Epithelial cell of prostate (primary cell): ENCODE measurements around the gene SLC4A1.

Experiments used
- DNase-seq: peaks from one replicate; pipeline ENCODE4 v3.0.0-alpha.2; 2011; ENCODE audit warnings: low read depth, low spot score
- H3K27ac ChIP-seq: fragments of 450-650 bp; 2 replicates; pipeline ENCODE4 v1.5.1; 2017; ENCODE audit warnings: mild to moderate bottlenecking

Gene SLC4A1

DNA sequence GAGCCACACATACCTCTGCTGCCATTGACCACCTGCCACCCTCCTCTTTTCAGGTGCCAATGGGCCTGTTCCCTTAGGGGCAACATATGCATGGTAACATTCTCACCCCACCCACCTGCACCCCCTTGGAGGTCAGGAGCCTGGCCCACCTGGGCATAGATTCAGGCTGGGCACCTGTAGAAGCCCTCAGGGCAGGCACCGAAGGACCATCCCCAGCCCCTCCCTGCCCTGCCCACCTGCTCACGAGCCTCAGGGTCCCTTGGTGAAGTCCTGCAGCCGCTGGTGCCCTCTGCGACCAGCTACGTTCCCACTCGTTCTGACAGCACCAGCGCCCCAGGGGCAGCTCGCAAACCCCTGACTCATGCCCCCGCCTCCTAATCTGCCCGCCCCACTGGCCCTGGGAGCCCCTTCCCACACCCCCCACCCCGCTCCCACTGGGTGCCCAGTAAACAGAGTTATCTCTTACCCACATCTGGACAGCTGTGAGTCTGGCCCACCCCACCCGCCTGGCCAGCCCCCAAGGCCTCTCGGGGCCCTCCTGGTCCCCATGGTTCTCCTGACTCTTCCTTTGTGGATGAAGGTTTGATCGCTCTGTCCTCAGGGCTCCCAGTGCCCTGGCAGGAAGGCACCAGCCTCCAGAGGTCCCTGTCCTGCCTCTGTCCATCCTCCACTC lies at the start of gene SLC4A1:
Gene SLC4A1 (minus strand): TSS at position 318 of the 673 bp plus-strand sequence. CDS start 5,269 bp downstream, outside the sequence.
- DNase-seq, result no peak

DNA sequence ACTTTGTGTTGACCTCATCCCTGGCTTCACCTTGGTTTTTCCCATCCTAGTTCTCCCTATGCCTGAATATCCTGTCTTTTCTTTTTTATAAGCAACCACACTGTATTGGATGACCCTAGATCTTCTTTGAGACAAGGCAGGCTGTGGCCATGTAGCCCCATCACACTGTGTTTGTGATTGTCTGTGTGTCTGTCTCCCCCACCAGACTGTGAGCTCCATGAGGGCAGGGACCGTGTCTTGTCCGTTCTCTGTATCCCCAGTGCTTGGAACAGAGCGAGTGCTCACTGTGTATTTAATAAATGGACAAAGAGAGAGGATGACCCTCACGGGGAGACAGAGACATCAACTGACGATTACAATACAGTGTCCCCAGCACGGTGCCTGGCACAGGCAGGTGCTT lies 49.6 kb upstream of the SLC4A1 start:
- H3K27ac ChIP-seq, result no peak overlapping the region
- no peak for DNase-seq

More for the DNA sequence above, at the start of gene SLC4A1:
- H3K27ac ChIP-seq, result no peak within 1 kb of the TSS

DNA sequence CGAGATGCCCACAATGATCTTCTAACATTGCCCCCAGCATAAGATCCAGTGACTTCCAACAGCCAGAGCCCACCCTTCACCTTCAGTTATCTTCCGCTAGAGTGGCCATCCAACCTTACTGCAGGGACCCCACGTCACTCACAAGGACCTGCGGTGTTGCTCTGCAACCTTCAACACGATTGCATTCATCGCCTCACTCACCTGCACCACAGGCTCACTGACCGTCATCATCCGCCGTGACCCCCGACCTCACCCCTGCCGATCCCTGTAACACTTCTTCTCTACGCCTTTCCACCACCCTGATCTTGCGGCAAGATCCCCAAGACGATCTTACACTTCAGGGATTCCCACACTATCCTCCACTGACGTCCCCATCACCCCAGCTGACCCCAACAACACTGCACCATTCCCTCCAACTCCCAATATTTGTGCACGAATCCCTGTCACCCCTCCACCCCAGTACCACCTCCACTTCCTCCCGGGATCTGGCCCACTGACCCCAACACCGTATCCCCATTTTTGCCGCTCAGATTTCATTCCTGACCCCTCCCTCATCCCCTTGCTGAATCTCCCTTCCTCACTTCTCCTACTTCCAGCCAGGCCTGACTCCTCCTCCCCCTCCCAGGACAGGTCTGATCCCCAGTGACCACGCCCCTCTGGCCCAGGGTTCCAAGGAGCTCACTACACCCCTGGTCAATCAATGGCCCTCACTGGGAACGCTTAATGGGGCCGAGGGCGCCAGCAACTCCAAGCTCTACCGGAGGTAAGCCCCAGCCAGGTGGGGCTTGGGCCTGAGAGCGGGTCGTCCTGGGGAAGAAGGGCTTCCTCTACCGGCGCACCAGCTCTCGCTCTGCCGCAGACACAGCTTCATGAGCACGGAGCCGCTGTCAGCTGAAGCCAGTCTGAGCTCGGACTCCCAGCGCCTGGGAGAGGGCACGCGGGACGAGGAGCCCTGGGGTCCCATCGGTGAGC lies 48.1 kb upstream of the SLC4A1 start:
- H3K27ac ChIP-seq, result no peak overlapping the region

DNA sequence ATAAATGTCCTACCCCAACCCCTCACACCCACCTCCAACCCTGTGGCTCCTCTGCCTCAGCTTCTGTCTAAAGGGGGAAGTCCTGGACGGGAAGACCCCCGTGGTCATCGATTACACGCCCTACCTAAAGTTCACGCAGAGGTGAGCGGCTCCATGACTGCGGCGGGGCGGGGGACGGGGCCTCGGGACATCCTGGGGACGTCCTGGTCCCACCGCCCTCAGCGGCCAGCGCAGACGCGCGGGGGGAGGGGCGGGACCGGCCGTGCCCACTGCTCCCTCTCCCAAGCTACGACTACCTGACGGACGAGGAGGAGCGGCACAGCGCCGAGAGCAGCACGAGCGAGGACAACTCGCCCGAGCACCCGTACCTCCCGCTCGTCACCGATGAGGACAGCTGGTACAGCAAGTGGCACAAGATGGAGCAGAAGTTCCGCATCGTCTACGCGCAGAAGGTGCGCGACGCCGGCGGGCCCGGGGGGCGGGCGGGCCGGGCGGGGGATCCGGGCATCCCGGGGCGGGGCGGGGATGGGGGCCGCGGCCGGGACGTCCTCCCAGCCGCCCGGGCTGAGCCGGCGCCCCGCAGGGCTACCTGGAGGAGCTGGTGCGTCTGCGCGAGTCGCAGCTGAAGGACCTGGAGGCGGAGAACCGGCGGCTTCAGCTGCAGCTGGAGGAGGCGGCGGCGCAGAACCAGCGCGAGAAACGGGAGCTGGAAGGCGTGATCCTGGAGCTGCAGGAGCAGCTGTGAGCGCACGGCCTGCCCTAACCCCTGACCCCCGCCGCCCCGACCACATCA lies 47.1 kb upstream of the SLC4A1 start:
- no peak overlapping the region for H3K27ac ChIP-seq
- DNase-seq, result no peak

More for the DNA sequence above, 48.1 kb upstream of the SLC4A1 start:
- DNase-seq, result no peak

DNA sequence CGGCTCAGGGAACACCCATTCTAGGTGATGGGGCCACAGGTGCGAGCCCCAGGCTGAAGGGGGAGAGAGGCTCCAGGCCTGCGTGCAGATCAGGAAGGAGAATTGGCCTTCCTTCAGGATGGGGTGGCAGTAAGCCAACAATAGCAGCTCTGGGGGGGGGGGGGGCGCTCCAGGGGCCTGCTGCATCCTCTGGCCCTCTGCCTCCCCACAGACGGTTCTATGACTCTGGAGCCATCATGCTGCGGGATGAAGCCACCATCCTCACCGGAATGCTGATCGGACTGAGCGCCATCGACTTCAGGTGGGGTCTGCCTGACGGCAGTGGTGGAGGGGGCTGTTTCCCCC lies 46.6 kb upstream of the SLC4A1 start:
- no peak for DNase-seq
- no peak overlapping the region for H3K27ac ChIP-seq

DNA sequence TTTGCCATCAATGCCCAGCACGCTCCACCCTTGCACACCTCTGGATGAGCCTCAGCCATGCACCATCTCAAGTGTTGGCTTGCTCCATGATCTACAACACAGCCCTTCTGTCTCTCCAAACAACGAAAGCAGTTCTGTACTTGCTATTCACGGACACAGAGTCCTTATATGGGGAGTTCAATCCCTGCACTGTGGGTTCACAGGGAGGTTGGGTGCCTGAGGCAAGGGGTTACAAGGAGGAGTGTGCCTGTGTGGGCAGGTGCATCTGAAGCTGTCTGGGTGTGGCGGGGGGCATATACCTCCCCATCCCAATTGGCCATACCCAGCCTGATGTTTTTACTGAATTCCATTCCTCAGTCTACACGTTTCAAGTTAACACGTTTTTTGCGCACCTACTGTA lies 46.1 kb upstream of the SLC4A1 start:
- DNase-seq, result no peak
- no peak overlapping the region for H3K27ac ChIP-seq

DNA sequence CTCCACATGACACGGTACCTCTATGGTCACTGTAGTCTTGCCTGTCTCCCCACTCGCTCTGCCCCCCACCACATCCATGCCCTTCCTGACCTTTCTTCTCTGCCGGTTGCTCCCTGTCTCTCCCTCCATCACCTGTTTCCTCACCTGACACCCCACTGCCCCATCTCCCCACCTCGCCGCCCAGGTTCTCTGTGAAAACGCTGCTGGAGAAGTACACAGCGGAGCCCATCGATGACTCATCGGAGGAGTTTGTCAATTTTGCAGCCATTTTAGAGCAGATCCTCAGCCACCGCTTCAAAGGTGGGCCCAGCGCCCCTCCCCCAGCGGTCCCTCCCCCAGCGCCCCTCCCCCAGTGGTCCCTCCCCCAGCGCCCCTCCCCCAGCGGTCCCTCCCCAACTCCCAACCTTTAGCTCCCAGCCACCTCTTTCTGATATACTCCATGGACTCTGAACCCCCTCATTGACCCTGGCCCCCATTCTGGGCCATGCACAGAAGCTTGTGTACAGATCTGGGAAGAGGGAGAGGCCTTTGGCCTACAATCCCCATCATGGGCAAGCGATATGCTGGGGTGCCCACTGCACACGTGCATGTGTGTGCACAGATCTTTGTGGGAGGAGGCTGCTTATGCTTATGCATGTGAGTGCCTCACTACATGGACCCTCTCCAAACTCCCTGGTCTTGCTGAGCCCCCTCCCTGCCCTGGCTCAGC lies 44.6 kb upstream of the SLC4A1 start:
- H3K27ac ChIP-seq, result no peak overlapping the region
- no peak for DNase-seq

DNA sequence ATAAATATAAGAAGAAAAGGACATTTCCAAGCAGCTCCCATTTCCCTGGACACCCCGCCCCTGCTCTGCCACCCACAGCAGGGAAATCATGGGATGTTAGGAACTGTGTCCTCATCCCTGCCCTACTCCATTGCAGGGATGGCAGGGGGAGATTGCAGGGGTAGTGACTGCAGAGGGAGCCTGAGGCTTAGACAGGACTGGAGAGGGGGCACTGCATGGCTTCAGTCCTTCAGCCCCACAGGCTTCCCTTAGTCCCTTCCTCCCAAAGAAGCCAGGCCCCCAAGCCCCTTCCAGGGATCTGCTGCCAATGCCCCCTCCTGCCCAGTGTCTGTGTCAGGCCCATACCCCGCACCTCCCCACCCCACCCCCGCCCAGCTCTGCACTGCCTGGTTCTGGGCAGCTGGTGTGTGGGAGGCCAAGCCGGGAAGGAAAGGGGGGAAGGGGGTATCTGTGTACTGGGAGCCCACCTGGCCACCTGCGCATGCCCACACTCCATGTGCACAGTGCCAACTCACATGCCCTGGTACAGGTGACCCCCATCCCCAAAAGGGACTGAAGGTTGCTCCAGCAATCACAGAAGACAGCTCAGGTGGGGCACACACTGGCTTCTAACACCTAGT lies 43.7 kb upstream of the SLC4A1 start:
- no peak overlapping the region for H3K27ac ChIP-seq
- DNase-seq, result no peak

DNA sequence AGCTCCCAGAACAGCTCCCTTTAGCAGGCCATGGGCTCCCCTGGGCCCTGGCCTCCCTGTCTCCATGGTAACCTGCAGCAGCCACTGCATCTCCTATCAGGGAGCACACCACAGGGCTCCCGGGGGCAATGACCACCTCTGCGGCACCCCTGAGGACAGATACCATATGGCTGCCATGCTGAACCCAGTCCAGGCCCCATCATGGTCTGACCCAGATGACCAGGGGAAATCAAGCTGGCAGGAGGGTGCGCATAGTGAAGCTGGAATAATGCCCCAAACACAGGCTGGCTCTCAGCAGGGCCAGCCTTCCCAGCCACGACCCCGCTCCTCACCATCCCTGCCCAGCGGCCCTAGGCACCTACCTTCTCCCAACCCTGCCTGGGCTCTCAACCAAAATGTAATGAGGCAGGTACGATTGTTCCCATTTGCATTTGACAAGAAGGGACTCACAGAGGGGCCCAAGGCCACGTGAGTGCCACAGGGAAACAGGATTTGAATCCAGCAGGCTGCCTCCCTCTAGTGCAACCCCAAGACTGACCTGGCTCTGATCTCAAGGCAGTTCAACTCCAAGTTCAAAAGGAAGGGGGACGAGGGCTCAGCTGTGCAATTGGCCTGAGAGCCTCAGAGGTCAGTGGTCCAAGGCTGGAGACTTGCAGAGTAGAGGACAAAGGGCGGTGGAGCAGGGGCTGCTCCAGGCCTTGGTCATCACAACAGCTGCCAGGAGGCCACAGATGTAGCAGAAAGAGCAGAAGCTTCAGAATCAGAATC lies 42.9 kb upstream of the SLC4A1 start:
- no peak overlapping the region for H3K27ac ChIP-seq
- no peak for DNase-seq

DNA sequence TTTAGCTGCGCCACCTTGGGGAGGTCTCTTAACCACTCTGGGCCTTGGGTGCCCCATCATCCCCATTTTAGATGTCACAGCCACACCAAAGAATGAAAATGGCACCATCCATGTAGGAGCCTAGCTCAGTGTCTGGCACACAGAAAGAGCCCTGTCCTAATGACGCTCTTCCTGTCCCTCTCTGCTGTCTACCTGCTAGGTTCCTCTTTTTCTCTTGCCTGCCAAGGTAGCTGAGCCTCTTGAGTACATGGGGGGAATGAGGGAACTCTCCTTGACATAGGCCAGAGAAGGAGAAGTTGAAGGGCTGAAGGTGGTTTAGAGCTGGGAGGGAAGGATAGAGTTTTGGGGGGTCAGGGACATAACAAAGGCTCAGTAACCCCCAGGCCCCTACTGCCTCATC lies 42.3 kb upstream of the SLC4A1 start:
- H3K27ac ChIP-seq, result no peak overlapping the region
- no peak for DNase-seq

DNA sequence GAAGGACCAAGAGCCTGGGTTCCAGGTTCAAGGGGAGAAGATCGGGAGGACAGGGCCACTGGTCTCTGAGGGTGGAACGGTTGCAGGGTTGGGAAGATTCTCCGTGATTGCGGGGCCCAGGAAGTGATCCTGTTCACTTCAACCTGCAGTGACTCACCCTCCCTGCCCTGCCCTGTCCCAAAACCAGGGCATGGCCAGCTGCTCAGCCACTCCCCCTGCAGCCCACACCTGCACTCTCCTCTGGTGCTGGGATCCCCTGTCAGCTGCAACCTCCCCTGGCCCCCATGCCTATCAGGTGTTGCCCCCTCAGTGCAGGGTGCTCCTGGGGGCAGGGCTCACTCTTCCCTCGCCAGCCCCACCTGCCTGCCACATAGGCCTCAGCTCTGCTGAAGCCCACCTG lies 41.5 kb upstream of the SLC4A1 start:
- no peak for DNase-seq
- no peak overlapping the region for H3K27ac ChIP-seq

DNA sequence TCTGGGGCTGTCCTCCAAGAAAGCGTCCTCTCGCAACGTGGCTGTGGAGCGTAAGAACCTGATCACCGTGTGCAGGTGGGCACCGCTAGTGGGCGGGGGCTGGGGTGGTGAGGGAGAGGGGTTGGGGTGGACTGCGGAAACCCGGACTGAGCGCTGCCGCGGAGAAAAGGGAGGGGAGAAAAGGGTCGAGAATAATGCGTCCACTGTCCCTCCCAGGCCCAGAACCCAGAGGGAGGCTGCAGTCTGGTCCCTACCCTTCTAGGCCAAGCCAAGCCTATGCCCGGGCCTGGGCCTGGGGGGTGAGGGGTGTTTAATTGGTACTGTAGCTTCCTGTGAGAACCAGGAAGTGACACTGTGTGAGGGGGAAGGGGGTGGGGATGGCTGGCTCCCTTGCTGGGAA lies 40.9 kb upstream of the SLC4A1 start:
- no peak overlapping the region for H3K27ac ChIP-seq
- no peak for DNase-seq

DNA sequence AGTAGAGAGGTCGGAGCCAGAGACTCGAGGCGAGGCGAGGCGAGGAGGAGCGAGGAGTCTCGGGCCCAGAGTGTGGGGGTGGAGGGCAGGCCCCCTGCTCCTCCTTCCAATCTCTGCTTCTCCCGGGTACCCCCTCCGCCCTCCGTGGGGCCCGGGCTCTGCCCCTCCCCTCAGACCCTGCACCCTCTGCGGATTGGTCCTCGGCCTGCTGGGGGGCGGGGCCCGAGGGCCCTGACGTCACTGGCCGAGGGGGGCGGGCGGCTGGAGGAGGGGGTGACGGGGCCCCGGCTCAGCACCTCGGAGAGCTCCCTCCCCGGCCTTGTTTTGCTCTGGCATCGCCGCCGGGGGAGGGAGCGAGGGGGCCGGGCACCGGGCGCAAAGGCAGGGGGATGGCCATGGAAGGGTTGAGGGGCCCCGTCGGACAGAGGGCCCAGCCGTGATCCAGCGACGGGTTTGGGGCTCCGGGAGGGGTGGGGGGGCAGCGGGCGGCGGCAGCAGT lies 40.4 kb upstream of the SLC4A1 start, which contains the start of gene RUNDC3A:
Gene RUNDC3A (plus strand): TSS at position 282 of the 499 bp plus-strand sequence. CDS start 232 bp downstream, outside the sequence.
- no peak within 1 kb of the TSS for H3K27ac ChIP-seq
- DNase-seq, result no peak

DNA sequence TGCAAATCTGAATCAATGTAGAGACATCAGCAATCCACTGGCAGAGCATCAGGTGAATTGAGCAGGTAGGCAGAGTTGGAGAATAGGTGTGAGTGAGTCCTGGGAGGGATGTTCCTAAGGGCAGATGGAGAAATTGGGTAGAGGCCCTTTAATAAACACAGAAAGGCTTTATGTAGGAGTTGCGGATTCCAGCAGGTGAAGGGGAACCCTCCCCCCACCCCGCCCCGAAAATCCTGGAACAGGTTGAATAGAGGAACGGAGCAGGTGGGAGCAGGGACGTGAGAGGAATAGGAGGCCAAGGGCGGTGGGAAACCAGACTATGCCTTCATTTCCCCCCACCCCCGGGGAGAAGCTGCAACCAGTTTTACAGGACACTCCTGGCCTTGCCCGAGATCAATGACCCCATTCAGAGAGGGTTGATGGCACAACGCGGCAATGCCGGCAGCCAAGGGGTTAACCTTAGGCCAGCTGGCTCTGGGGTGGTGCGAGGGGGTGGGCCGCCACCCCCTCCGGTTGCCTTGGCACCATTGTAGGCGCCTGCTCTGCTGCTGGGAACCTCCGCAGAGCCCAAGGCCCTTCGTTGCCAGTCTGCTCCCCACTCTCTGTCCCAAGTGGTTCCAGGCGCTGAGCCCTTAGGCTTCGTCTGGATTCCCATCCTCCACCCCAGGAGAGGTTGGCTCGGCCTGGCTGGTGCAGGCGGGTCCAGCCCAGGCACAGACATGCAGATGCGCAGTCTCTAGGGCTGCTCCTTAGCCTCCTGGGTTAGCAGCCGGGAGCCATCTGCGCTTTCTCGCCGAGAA lies 39.7 kb upstream of the SLC4A1 start:
- H3K27ac ChIP-seq, result no peak overlapping the region

DNA sequence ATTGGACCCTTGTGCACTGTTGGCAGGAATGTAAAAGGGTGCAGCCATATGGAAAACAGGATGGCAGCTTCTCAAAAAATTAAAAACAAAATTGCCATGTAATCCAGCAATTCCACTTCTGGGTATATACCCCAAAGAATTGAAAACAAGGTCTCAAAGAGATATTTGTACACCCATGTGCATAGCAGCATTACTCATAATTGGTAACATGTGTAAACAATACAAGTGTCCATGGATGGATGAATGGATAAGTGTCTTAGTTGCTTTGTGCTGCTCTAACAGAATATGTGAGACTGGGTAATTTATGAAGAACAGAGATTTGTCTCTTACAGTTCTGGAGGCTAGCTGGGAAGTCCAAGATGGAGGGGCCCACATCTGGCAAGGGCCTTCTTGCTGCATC lies 36.7 kb upstream of the SLC4A1 start:
- DNase-seq, result no peak
- no peak overlapping the region for H3K27ac ChIP-seq

More for the DNA sequence above, 39.7 kb upstream of the SLC4A1 start:
- no peak for DNase-seq

DNA sequence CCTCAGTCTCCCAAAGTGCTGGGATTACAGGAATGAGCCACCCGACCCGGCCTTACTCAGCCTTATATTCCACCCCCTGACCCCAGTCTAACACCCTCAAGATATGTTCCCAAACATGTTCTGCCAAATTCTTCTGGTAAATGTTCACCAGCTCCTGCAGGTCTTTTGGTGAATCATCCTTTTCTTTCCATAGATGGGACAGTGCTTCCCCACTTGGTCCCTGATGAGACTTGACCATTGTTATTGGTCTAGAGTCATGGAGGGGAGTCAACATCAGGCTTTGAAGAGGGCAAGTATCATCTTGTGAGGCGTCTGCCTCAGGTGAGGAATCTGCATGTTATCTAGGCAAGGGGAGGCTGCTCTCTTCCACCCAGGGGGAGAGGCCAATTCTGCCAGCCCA lies 30.0 kb upstream of the SLC4A1 start:
- H3K27ac ChIP-seq, result no peak overlapping the region
- peak; percentile 69 for DNase-seq

DNA sequence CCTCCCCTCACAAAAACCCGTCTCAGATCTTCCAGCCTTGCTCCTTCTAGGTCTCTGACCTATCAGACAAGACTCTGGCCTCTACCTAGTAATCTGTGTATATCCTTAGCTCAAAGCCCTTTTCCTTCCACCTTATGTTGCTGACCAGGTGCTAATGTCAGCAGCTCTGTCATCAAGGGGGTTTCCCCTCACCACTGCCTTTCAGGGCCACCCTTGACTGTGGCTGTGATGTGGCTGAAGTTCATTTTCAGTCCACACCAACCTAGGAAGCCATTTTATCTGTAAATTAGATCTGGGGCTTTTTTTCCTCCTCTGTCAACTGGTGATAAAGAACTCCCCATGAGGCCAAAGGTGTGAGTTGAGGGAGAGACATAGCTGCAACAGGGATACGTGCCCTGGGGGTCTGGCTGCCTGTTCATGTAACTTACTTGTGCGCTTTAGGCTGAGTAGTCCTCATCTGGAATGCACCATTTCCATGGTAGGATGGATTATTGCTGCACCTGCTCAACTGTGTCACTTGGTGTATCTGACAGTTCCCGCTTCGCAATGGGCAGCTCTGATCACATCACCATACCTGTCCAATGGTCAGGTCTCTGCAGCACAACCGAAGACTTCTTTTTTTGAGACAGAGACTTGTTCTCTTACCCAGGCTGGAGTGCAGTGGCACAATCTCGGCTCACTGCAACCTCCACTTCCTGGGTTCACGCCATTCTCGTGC lies 25.7 kb upstream of the SLC4A1 start:
- no peak overlapping the region for H3K27ac ChIP-seq
- no peak for DNase-seq
